Measurements from ENCODE around the gene TTC39C.

GRCh38 chr18:24013051-24013450 is 1.5 kb upstream of the TTC39C start:
- TF ChIP-seq CTCF (IDR thresholded peaks at IDR 0.05; ENCODE audit: insufficient read depth, low read length) (no peak), REST (IDR thresholded peaks at IDR 0.05; ENCODE audit: insufficient replicate concordance, low read depth) (no peak)
